Erythroblast (primary cell): ENCODE measurements around the gene MILR1.

Experiments
- GATA1 ChIP-seq: IDR thresholded peaks from 2 replicates; pipeline ENCODE4 v1.6.1; 2011; ENCODE audit warnings: low read depth, mild to moderate bottlenecking, control low read depth, low read length, moderate library complexity
- POLR2A ChIP-seq: IDR thresholded peaks from 2 replicates; pipeline ENCODE4 v1.6.1; 2011; ENCODE audit warnings: mild to moderate bottlenecking, low read length

DNA sequence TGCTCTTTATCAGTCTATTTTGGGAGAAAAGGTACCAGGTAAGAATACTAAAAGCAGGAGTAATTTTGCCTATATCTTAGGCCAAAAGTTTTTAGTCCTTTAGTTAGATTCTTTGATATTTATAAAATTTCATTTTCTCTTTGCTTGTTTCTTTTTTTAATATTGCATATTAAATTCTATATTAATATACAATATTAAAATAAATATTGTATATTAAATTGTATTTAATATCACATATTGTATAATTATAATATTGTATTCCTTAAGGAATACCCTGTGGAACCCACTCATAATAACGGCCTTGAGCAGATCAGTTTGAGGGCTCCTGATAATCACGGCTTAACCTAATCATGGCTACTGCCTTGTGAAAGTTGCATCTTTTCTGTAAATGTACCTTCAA is 59.8 kb downstream of the MILR1 start:
- TF ChIP-seq POLR2A = no peak
- TF ChIP-seq GATA1 = no peak
